Hepatocyte (in vitro differentiated cells): Measurements from ENCODE around the gene TMPRSS3. TPM values are rescaled to one million over a fixed set of nuclear protein-coding genes. Genes with fewer than 3 reads are reported as not detected.

Experiments used
- DNase-seq: peaks from one replicate; pipeline ENCODE4 v3.0.0-alpha.2; 2016; ENCODE audit warnings: low spot score
- H2AFZ ChIP-seq: fragments of 200-600 bp; sonication (generic); 2 replicates; pipeline ENCODE4 v1.6.0; 2016; ENCODE audit warnings: antibody characterized with exemption, mild to moderate bottlenecking
- H3K27ac ChIP-seq: fragments of 200-600 bp; sonication (generic); 2 replicates; pipeline ENCODE4 v1.5.1; 2016; ENCODE audit warnings: mild to moderate bottlenecking
- H3K27me3 ChIP-seq: fragments of 200-600 bp; sonication (generic); 2 replicates; pipeline ENCODE4 v1.6.1; 2016
- H3K36me3 ChIP-seq: fragments of 200-600 bp; sonication (generic); replicated peaks from 2 replicates; pipeline ENCODE4 v1.5.1; 2016; ENCODE audit warnings: low read depth; ENCODE audit not compliant: insufficient read depth
- H3K4me1 ChIP-seq: fragments of 200-600 bp; sonication (generic); 2 replicates; pipeline ENCODE4 v1.5.1; 2016; ENCODE audit warnings: mild to moderate bottlenecking, moderate library complexity; ENCODE audit not compliant: insufficient read depth
- H3K4me2 ChIP-seq: fragments of 200-600 bp; sonication (generic); 2 replicates; pipeline ENCODE4 v1.6.0; 2016
- H3K4me3 ChIP-seq: fragments of 200-600 bp; sonication (generic); 2 replicates; pipeline ENCODE4 v1.5.1; 2016; ENCODE audit warnings: mild to moderate bottlenecking
- H3K79me2 ChIP-seq: fragments of 200-600 bp; sonication (generic); 2 replicates; pipeline ENCODE4 v1.6.0; 2017; ENCODE audit warnings: mild to moderate bottlenecking
- H3K9me2 ChIP-seq: fragments of 200-600 bp; sonication (generic); replicated peaks from 2 replicates; pipeline ENCODE4 v1.6.0; 2017; ENCODE audit warnings: mild to moderate bottlenecking; ENCODE audit not compliant: insufficient read depth
- H3K9me3 ChIP-seq: fragments of 200-600 bp; sonication (generic); 2 replicates; pipeline ENCODE4 v1.5.1; 2016; ENCODE audit warnings: low read depth, mild to moderate bottlenecking
- H4K20me1 ChIP-seq: fragments of 200-600 bp; sonication (generic); 2 replicates; pipeline ENCODE4 v1.6.0; 2016; ENCODE audit warnings: mild to moderate bottlenecking; ENCODE audit not compliant: insufficient read depth, poor library complexity, severe bottlenecking
- CTCF ChIP-seq: fragments of 200-600 bp; sonication (generic); IDR thresholded peaks from 2 replicates; pipeline ENCODE4 v1.5.1; 2016; ENCODE audit warnings: antibody characterized with exemption, mild to moderate bottlenecking; ENCODE audit not compliant: poor library complexity
- EZH2 ChIP-seq: fragments of 200-600 bp; sonication (generic); IDR thresholded peaks from 2 replicates; pipeline ENCODE4 v1.6.1; 2016; ENCODE audit warnings: antibody characterized with exemption, mild to moderate bottlenecking, borderline replicate concordance
- EZH2phosphoT487 ChIP-seq: fragments of 200-600 bp; sonication (generic); IDR thresholded peaks from one replicate; pipeline ENCODE4 v1.6.1; 2018; ENCODE audit warnings: antibody characterized with exemption, mild to moderate bottlenecking, low read depth, moderate library complexity; ENCODE audit not compliant: unreplicated experiment, severe bottlenecking
- WGBS: methylation state at CpG from one replicate; pipeline ENCODE4 v1.1.6; 2016; ENCODE audit warnings: low lambda C conversion rate; ENCODE audit errors: missing lambda C conversion rate; 5-methylcytosine and 5-hydroxymethylcytosine counted together
- polyA plus RNA-seq: library from polyadenylated mRNA; unstranded; fragments of >200 nt; fragmentation: Nextera tagmentation; extraction: Ambion mirVana; gene quantifications from 2 replicates; pipeline ENCODE4 v1.2.1, GENCODE V29; 2016
- total RNA-seq: library from RNA; depleted of rRNA; stranded (reverse); fragments of >200 nt; gene quantifications from 2 replicates; pipeline ENCODE4 v1.2.3, GENCODE V29; 2014

The TMPRSS3 gene
- total and polyA plus RNA-seq, 2 experiments from 2014 or later = 1.4 to 1.7 TPM

DNA sequence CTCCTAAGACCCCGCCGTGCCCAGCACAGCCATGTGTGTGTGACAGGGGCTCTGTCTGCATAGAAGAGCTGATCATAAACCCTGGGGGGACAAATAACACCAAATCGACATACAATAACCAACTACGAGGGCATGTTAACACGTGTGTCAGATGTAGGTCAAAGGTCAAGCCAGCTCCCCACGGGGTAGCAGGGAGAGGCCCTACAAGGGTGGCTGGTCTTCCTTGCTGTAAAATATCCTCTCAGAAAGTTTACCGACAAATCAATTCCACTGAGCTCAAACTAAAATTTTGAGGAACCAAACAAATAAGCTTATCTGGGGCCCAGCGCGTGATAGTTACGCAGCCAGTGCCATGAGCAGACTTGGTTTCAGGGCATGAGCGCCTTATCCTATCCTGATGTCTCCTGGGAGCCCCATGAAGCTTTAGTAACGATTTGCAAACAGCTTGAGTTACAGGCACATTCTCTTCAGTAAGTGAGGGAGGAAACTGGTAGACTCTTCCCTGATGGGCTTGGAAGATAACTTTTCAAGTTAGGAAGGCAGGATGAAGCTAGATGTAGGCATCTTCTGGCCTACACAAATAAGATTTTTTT, 2.7 kb upstream of the TMPRSS3 start:
- 71% methylated on average over 12 of the region's 12 CpGs for WGBS
- Histone ChIP-seq H3K4me1 (peaks cover 11% of the 10 kb centered on the region), H3K79me2 (no peaks in the 10 kb centered on the region), H3K27ac (no peak overlapping the region), H3K9me3 (no peaks in the 10 kb centered on the region), H3K27me3 (no peaks in the 10 kb centered on the region), H2AFZ (no peak overlapping the region), H4K20me1 (no peaks in the 10 kb centered on the region), H3K36me3 (no peaks in the 10 kb centered on the region), H3K9me2 (no peaks in the 10 kb centered on the region), H3K4me2 (no peak overlapping the region), H3K4me3 (no peak overlapping the region)
- TF ChIP-seq EZH2 (no peak), CTCF (no peak), EZH2phosphoT487 (no peak)
- no peak for DNase-seq

GRCh38 chr21:42397746-42398394, 2.0 kb upstream of the TMPRSS3 start:
- Histone ChIP-seq H3K4me3 (no peak overlapping the region), H4K20me1 (no peaks in the 10 kb centered on the region), H3K36me3 (no peaks in the 10 kb centered on the region), H3K27ac (no peak overlapping the region), H2AFZ (no peak overlapping the region), H3K9me2 (no peaks in the 10 kb centered on the region), H3K4me1 (peaks cover 11% of the 10 kb centered on the region), H3K4me2 (no peak overlapping the region), H3K79me2 (no peaks in the 10 kb centered on the region), H3K9me3 (no peaks in the 10 kb centered on the region), H3K27me3 (no peaks in the 10 kb centered on the region)
- 94% methylated on average over 14 of the region's 14 CpGs for WGBS
- TF ChIP-seq EZH2phosphoT487 (no peak), CTCF (no peak)
- DNase-seq = no peak

- no peak for DNase-seq
- no peak overlapping the region for H3K27ac ChIP-seq
Measured at GRCh38 chr21:42396799-42397745, 1.2 kb upstream of the TMPRSS3 start.

More at GRCh38 chr21:42396799-42397745, 1.2 kb upstream of the TMPRSS3 start:
- Histone ChIP-seq H3K4me3 (no peak overlapping the region), H3K4me1 (peaks cover 5% of the 10 kb centered on the region), H3K36me3 (no peaks in the 10 kb centered on the region), H4K20me1 (no peaks in the 10 kb centered on the region), H2AFZ (no peak overlapping the region), H3K9me2 (no peaks in the 10 kb centered on the region), H3K27me3 (no peaks in the 10 kb centered on the region), H3K9me3 (no peaks in the 10 kb centered on the region), H3K4me2 (no peak overlapping the region), H3K79me2 (no peaks in the 10 kb centered on the region)
- WGBS = 88% methylated on average over 19 of the region's 19 CpGs
- TF ChIP-seq CTCF (no peak), EZH2 (no peak), EZH2phosphoT487 (no peak)
